GM12873 (cell line): ENCODE measurements around the gene KICS2.

Experiments
- CTCF ChIP-seq: IDR thresholded peaks from 2 replicates; pipeline ENCODE4 v1.5.1; 2012; ENCODE audit warnings: low read depth, mild to moderate bottlenecking, moderate library complexity, low read length, control low read depth; ENCODE audit not compliant: insufficient read depth; ENCODE audit errors: missing control alignments

Gene KICS2

GRCh38 chr12:64236549-64236948 is 14.5 kb upstream of the KICS2 start:
- TF ChIP-seq CTCF = no peak

- no peak for TF ChIP-seq CTCF
Measured at GRCh38 chr12:64232196-64232595, 10.1 kb upstream of the KICS2 start.

- TF ChIP-seq CTCF = no peak
Measured at GRCh38 chr12:64229796-64230195, 7.7 kb upstream of the KICS2 start.

- no peak for TF ChIP-seq CTCF
Measured at GRCh38 chr12:64229240-64229639, 7.1 kb upstream of the KICS2 start.

- no peak for TF ChIP-seq CTCF
Measured at GRCh38 chr12:64225626-64226025, 3.5 kb upstream of the KICS2 start.

GRCh38 chr12:64221651-64222008 is 466 bp downstream of the KICS2 start:
- TF ChIP-seq CTCF = no peak

GRCh38 chr12:64220046-64220445 is 2.0 kb downstream of the KICS2 start:
- TF ChIP-seq CTCF = no peak

GRCh38 chr12:64219145-64219544 is 3.0 kb downstream of the KICS2 start:
- TF ChIP-seq CTCF = no peak
